B cell (primary cell): ENCODE results near the gene ABHD16A. TPM values are rescaled to one million over a fixed set of nuclear protein-coding genes. Genes with fewer than 3 reads are reported as not detected.

Experiments used
- ATAC-seq: fragments of 200-7000 bp; cut with Tn5 transposase; one replicate; pipeline ENCODE4 v1.10.0; 2021; ENCODE audit warnings: low read depth, mild to moderate bottlenecking, moderate number of reproducible peaks, moderate library complexity
- CTCF ChIA-PET: fragments of 350-600 bp; sonication (Branson Sonifier 250); formaldehyde crosslinking; loops from one replicate; lab custom pipeline; 2021; ENCODE audit warnings: antibody characterized with exemption, inconsistent platforms; lab: Charles Lee
- POLR2A ChIA-PET: fragments of 350-600 bp; sonication (Branson Sonifier 250); formaldehyde crosslinking; loops from one replicate; lab custom pipeline; 2021; ENCODE audit warnings: antibody characterized with exemption; lab: Charles Lee
- DNase-seq: peaks from one replicate; pipeline ENCODE4 v3.0.0; 2013
- H2AFZ ChIP-seq: 2 replicates; pipeline ENCODE4 v1.6.1; 2012; ENCODE audit warnings: mild to moderate bottlenecking, low read depth, low read length; ENCODE audit not compliant: insufficient read depth, poor library complexity, severe bottlenecking
- H3K27ac ChIP-seq, 2 donors: 1 replicate in 1 of 2; 2 replicates in 1 of 2; pipeline ENCODE4 v1.5.1; 2012 to 2013; ENCODE audit warnings: low read length in 2 of 2, mild to moderate bottlenecking in 2 of 2, moderate library complexity in 1 of 2
- H3K27me3 ChIP-seq, 4 experiments: fragments of 200-600 bp in 1 of 4; sonication (generic) in 1 of 4; replicated peaks in 1 of 4; 1 replicate in 2 of 4; 2 replicates in 2 of 4; pipeline versions ENCODE4 v1.6.1 to v1.7.0; 2013 to 2016; ENCODE audit warnings: low read length in 3 of 4, mild to moderate bottlenecking in 2 of 4, mixed read lengths in 1 of 4, moderate library complexity in 1 of 4; ENCODE audit not compliant: insufficient read depth in 4 of 4, control insufficient read depth in 3 of 4; ENCODE audit errors: control extremely low read depth in 1 of 4
- H3K36me3 ChIP-seq, 2 experiments: replicated peaks in 1 of 2; 1 replicate in 1 of 2; 2 replicates in 1 of 2; pipeline versions ENCODE4 v1.6.1 to v1.7.1; 2013; ENCODE audit warnings: low read length in 1 of 2; ENCODE audit not compliant: insufficient read depth in 2 of 2, control insufficient read depth in 1 of 2; ENCODE audit errors: control extremely low read depth in 1 of 2, extremely low read depth in 1 of 2
- H3K4me1 ChIP-seq, 2 donors: fragments of 200-600 bp in 1 of 2; sonication (generic) in 1 of 2; 1 replicate in 1 of 2; 2 replicates in 1 of 2; pipeline versions ENCODE4 v1.5.1 to v1.6.1; 2013 to 2017; ENCODE audit warnings: low read length in 2 of 2; ENCODE audit not compliant: control insufficient read depth in 2 of 2, insufficient read depth in 2 of 2
- H3K4me2 ChIP-seq: replicated peaks from 2 replicates; pipeline ENCODE3; 2012; ENCODE audit warnings: mild to moderate bottlenecking, low read depth, low read length; ENCODE audit not compliant: poor library complexity, severe bottlenecking
- H3K4me3 ChIP-seq, 5 experiments: fragments of 200-600 bp in 1 of 5; sonication (generic) in 1 of 5; 1 replicate in 3 of 5; 2 replicates in 2 of 5; pipeline versions ENCODE4 v1.5.1 to v1.7.0; 2011 to 2016; ENCODE audit warnings: low read length in 4 of 5, mild to moderate bottlenecking in 4 of 5, low read depth in 2 of 5, control low read depth in 1 of 5, moderate library complexity in 1 of 5; ENCODE audit not compliant: insufficient read depth in 1 of 5; ENCODE audit errors: control extremely low read depth in 1 of 5, extremely low read depth in 1 of 5
- H3K79me2 ChIP-seq: fragments of 200-600 bp; sonication (generic); one replicate; pipeline ENCODE4 v1.6.0; 2016; ENCODE audit warnings: low read length; ENCODE audit not compliant: control insufficient read depth, insufficient read depth
- H3K9ac ChIP-seq: fragments of 200-600 bp; sonication (generic); 2 replicates; pipeline ENCODE4 v1.6.1; 2017; ENCODE audit warnings: mild to moderate bottlenecking, low read length, moderate library complexity
- H3K9me3 ChIP-seq, 3 donors: one replicate each; pipeline versions ENCODE4 v1.6.1 to v1.7.1; 2013; ENCODE audit warnings: low read length in 2 of 3; ENCODE audit not compliant: control insufficient read depth in 2 of 3, insufficient read depth in 1 of 3; ENCODE audit errors: control extremely low read depth in 1 of 3
- H4K20me1 ChIP-seq: 2 replicates; pipeline ENCODE4 v1.6.0; 2012; ENCODE audit warnings: mild to moderate bottlenecking, low read length; ENCODE audit not compliant: insufficient read depth, control insufficient read depth, poor library complexity, severe bottlenecking
- H3K27ac Mint-ChIP-seq: one replicate; pipeline ENCODE4 v1.8.0; 2021; ENCODE audit warnings: mixed read lengths
- H3K27me3 Mint-ChIP-seq: one replicate; pipeline ENCODE4 v1.8.0; 2021; ENCODE audit warnings: mixed read lengths
- H3K4me1 Mint-ChIP-seq: one replicate; pipeline ENCODE4 v1.8.0; 2021; ENCODE audit warnings: mixed read lengths
- H3K4me3 Mint-ChIP-seq: one replicate; pipeline ENCODE4 v1.8.0; 2021; ENCODE audit warnings: mixed read lengths
- H3K9me3 Mint-ChIP-seq: one replicate; pipeline ENCODE4 v1.8.0; 2022; ENCODE audit warnings: mixed read lengths; ENCODE audit not compliant: insufficient read depth
- EZH2 ChIP-seq: IDR thresholded peaks from 2 replicates; pipeline ENCODE4 v1.6.1; 2012; ENCODE audit warnings: borderline replicate concordance, low read depth, mild to moderate bottlenecking, moderate library complexity, low read length; ENCODE audit not compliant: insufficient read depth, poor library complexity, severe bottlenecking
- whole genome bisulfite sequencing: methylation state at CpG from one replicate; pipeline ENCODE4 v1.1.5; 2013; ENCODE audit warnings: missing lambda C conversion rate; ENCODE audit not compliant: insufficient coverage; 5-methylcytosine and 5-hydroxymethylcytosine counted together
- intact Hi-C: fragments of 100-400 bp; cut with micrococcal nuclease; formaldehyde crosslinking; loops from one replicate; pipeline ENCODE4 v1.10.0; 2022
- polyA plus RNA-seq: library from polyadenylated mRNA; depleted of rRNA; stranded (reverse); fragments of >200 nt; gene quantifications from 2 replicates; pipeline ENCODE4 v1.2.3, GENCODE V29; 2012
- total RNA-seq, 2 donors: library from RNA; stranded (reverse); fragments of 120-200 nt in 1 of 2; gene quantifications; 1 replicate in 1 of 2; 2 replicates in 1 of 2; pipeline versions ENCODE4 v1.2.3 to v1.2.4, GENCODE V29; 2013 to 2022
- TF ChIP-seq, protein P1 (sequence below): fragments of 200-600 bp; IDR thresholded peaks from one replicate; pipeline ENCODE4 v1.8.0; 2022; ENCODE audit warnings: antibody characterized with exemption, mild to moderate bottlenecking

The ABHD16A gene
- total and polyA plus RNA-seq, 2 donors (not counting 1 experiment from before 2014, with no cell fraction given): 78.3 to 97.5 TPM

DNA sequence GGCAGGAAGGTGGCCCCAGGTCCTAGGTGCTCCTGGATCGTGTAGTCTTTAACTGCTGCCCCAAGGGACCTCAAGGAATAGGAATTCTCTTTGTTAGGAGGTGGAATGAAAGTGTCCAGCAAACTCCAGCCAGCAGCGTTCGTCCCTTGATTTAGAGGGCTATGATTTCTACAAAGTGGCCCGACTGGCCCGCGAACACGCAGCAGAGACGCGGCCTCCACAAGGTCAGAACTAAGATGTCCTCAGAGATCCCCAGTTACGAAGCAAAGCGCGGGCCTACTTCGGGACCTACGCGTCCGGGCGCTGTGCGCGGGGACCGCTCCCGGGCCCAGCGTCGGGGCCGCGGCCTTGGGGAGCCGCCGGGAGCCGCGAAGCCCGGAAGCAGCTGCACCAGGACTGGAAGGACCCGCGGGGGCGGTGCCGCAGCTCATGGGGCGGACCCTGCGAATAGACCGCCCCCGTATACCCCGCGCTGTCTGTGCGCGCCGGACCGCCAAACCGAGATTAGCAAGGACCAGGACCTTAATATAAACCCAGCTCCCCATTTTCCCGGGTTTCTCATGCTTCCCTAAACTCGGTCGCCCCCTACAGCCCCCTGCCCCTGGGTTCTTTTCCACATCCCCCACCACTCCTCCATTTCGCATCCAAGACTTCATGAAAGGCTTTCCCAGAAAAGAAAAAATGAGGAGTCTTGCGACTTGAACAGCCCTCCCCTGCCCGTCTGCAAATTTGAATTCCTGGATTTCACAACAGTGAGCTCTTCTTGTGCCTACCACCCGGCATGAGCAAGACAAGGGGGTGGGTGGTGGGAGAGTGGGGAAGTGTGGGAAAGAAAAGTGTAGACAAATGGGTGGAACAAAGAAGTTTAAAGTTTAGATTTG is 42.5 kb downstream of the ABHD16A start, which contains the start of gene C6orf47:
Gene C6orf47, minus strand, starts transcription at position 398 of the 881 bp plus-strand sequence. CDS start 831 bp downstream, outside the sequence.
- Mint-ChIP-seq H3K4me1 (peaks cover 68% of the 10 kb centered on the region), H3K27ac (peak within 1 kb of the TSS; percentile 89), H3K27me3 (no peaks in the 10 kb centered on the region), H3K9me3 (no peaks in the 10 kb centered on the region), H3K4me3 (peak within 1 kb of the TSS; percentile 94)
- H3K4me3 ChIP-seq: peak within 1 kb of the TSS; percentile 63 to 98 (median 86)
- DNase-seq (peak; percentile 83), ATAC-seq (peak; percentile 67)
- POLR2A ChIA-PET: interaction anchor here (0.5 to 5.9 kb wide), 8 partner anchors 8 to 241 kb away, joined by 3 to 57 read pairs (median 4); partner anchors contain the start of genes BAG6, EHMT2, PRRC2A and ZBTB12
- H4K20me1 ChIP-seq: peaks cover 24% of the 10 kb centered on the region
- H2AFZ ChIP-seq: peak within 1 kb of the TSS; percentile 69
- intact Hi-C loops: loop anchor here (1.0 to 2.0 kb wide), 2 partner anchors 8 to 66 kb away; partner anchors contain the start of gene BAG6
- CTCF ChIA-PET: interaction anchor here (0.6 to 2.4 kb wide), 9 partner anchors 9 to 1332 kb away, joined by 3 to 10 read pairs (median 3); partner anchors contain the start of gene NFKBIL1
- H3K27me3 ChIP-seq: no peaks in the 10 kb centered on the region
- TF ChIP-seq, protein P1, sequence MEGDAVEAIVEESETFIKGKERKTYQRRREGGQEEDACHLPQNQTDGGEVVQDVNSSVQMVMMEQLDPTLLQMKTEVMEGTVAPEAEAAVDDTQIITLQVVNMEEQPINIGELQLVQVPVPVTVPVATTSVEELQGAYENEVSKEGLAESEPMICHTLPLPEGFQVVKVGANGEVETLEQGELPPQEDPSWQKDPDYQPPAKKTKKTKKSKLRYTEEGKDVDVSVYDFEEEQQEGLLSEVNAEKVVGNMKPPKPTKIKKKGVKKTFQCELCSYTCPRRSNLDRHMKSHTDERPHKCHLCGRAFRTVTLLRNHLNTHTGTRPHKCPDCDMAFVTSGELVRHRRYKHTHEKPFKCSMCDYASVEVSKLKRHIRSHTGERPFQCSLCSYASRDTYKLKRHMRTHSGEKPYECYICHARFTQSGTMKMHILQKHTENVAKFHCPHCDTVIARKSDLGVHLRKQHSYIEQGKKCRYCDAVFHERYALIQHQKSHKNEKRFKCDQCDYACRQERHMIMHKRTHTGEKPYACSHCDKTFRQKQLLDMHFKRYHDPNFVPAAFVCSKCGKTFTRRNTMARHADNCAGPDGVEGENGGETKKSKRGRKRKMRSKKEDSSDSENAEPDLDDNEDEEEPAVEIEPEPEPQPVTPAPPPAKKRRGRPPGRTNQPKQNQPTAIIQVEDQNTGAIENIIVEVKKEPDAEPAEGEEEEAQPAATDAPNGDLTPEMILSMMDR: no peak
- TF ChIP-seq EZH2: no peak
- peaks cover 88% of the 10 kb centered on the region for H3K79me2 ChIP-seq
- peaks cover 43 to 62% of the 10 kb centered on the region in 2 donors for H3K4me1 ChIP-seq
- peak within 1 kb of the TSS; percentile 88 for H3K4me2 ChIP-seq
- H3K9ac ChIP-seq: peak within 1 kb of the TSS; percentile 87
- H3K27ac ChIP-seq: peak within 1 kb of the TSS; percentile 50 to 77
- no peaks in the 10 kb centered on the region for H3K9me3 ChIP-seq
- H3K36me3 ChIP-seq: peaks cover 0 to 45% of the 10 kb centered on the region in 2 experiments
- under 1% methylated on average over 52 of the region's 52 CpGs for WGBS
